ENCODE data around the gene ECSIT. TPM values are rescaled to one million over a fixed set of nuclear protein-coding genes. Genes with fewer than 3 reads are reported as not detected.

Gene ECSIT
- total and polyA plus RNA-seq, 3 donors from 2014 or later, result 28.9 to 58.7 (median 45.4) TPM

DNA sequence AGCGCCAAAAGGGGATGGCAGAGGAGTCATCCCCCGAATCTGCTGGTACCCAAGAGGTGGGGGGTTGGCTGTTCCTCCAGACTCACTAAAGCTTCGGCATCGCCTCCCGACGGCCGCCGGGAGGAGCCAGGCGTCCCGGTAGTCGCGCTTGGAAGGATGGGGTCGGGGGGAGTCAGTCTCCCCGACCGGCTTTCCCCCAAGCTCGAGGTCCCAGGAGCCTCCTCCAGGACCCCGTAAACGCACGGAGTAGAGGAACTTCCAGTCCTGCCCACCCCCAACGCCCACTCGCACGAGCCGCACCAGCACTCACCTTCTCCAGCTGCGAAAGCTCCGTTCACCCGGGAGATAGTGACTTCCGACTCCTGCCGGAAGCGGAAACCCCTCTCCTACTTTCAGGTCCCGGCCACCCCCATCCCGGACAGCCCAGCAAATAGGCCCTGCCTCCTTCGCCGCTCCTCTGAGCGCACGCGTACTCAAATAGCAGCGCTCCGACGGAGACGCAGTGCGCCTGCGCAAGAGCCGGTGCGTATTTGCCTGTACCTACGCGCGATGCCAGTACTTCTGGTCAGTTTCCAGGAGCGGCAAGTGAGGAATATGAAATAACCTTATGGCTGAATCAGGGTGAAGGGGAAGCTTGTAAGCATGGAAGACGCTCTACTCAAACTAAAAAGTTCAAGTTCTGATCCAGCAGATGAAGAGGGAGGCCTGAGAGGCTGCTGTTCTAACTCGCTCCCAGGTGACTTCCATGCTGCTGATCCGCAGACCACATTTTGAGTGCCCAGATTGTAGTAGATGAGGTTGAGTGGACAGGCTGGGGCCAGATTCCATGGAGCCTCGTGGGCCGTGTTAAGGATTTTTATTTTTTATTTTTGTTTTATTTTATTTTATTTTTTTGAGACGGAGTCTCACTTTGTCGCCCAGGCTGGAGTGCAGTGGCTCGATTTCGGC lies 30.2 kb upstream of the ECSIT start, which contains the start of gene ELOF1:
Gene ELOF1 (minus strand): TSS at position 350 of the 948 bp plus-strand sequence. CDS start 4,883 bp downstream, outside the sequence.
- TF ChIP-seq POLR2A (IDR thresholded peaks at IDR 0.05), result no peak
- TF ChIP-seq, protein P1, sequence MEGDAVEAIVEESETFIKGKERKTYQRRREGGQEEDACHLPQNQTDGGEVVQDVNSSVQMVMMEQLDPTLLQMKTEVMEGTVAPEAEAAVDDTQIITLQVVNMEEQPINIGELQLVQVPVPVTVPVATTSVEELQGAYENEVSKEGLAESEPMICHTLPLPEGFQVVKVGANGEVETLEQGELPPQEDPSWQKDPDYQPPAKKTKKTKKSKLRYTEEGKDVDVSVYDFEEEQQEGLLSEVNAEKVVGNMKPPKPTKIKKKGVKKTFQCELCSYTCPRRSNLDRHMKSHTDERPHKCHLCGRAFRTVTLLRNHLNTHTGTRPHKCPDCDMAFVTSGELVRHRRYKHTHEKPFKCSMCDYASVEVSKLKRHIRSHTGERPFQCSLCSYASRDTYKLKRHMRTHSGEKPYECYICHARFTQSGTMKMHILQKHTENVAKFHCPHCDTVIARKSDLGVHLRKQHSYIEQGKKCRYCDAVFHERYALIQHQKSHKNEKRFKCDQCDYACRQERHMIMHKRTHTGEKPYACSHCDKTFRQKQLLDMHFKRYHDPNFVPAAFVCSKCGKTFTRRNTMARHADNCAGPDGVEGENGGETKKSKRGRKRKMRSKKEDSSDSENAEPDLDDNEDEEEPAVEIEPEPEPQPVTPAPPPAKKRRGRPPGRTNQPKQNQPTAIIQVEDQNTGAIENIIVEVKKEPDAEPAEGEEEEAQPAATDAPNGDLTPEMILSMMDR (IDR thresholded peaks at IDR 0.05), result no peak
- no peaks in the 10 kb centered on the region for H3K36me3 ChIP-seq (ENCODE audit: low read depth, missing control alignments)
- intact Hi-C loops (cut with DNase I; ENCODE audit: low total_unique reads), result no loop called here
- H3K4me3 ChIP-seq, result peak within 1 kb of the TSS; percentile 70 to 91
- peaks cover 18% of the 10 kb centered on the region for H3K4me1 ChIP-seq
- WGBS, 2 donors, result 3 to 4% methylated on average over 37 to 56 of the region's 57 CpGs
- DNase-seq, result peak; percentile 99
- no peaks in the 10 kb centered on the region for H3K27me3 ChIP-seq
- no peaks in the 10 kb centered on the region for H3K9me3 ChIP-seq
- peak within 1 kb of the TSS in 1 of 2 donors; percentile 46 for H3K27ac ChIP-seq

DNA sequence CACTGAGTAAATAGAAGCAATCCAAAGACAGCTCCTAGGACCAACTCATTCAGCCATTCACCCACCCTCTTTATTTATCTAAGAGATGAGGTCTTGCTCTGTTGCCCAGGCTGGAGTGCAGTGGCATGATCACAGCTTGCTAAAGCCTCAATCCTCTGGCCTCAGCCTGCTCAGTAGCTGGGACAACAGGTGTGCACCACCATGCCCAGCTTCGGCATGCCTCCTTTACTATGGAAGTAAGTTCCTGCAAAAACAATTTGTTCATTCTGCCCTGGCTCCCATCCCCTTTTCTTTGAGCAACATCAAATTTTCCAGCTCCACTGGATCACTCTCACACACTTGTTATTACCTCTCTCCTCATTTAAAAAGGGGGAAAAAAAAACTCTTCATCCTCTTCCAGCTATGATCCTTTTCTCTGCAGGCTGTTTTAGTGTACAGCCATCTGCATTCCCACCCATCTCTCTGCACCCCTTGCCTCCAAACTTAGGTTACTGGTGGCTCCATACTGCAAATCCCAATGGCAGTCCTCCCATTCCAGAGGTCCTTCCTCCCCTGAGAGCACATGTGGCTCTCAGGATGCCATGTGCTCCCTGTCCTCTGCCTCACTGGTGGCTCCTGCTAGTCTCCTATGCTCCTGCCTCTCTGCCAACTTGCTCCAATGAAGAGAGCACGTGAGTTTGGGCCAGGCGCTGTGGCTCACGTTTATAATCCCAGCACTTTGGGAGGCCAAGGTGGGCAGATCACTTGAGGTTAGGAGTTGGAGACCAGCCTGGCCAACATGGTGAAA lies 27.9 kb upstream of the ECSIT start:
- WGBS, 2 donors, result 70 to 83% methylated on average over 4 of the region's 4 CpGs
- Histone ChIP-seq H3K27me3 (no peaks in the 10 kb centered on the region), H3K9me3 (no peaks in the 10 kb centered on the region), H3K36me3 (ENCODE audit: low read depth, missing control alignments) (no peaks in the 10 kb centered on the region), H3K4me3 (no peak overlapping the region), H3K27ac (no peak overlapping the region), H3K4me1 (peaks cover 18% of the 10 kb centered on the region)
- TF ChIP-seq, protein P1 (IDR thresholded peaks at IDR 0.05), result no peak
- no peak for TF ChIP-seq POLR2A (IDR thresholded peaks at IDR 0.05)
- intact Hi-C loops (cut with DNase I; ENCODE audit: low total_unique reads), result no loop called here
- DNase-seq, result no peak

- no peaks in the 10 kb centered on the region for H3K27me3 ChIP-seq
- WGBS, 2 donors, result 40 to 79% methylated on average over 6 of the region's 6 CpGs
- no peak for DNase-seq
- H3K4me1 ChIP-seq, result peaks cover 18% of the 10 kb centered on the region
- intact Hi-C loops (cut with DNase I; ENCODE audit: low total_unique reads), result no loop called here
- no peaks in the 10 kb centered on the region for H3K9me3 ChIP-seq
- no peak overlapping the region for H3K4me3 ChIP-seq
- H3K27ac ChIP-seq, result no peak overlapping the region
- no peak for TF ChIP-seq POLR2A (IDR thresholded peaks at IDR 0.05)
- TF ChIP-seq, protein P1 (IDR thresholded peaks at IDR 0.05), result no peak
- H3K36me3 ChIP-seq (ENCODE audit: low read depth, missing control alignments), result no peaks in the 10 kb centered on the region
These were observed 26.3 kb upstream of the ECSIT start for GRCh38 chr19:11555246-11555645.

GRCh38 chr19:11554160-11554559 lies 25.2 kb upstream of the ECSIT start:
- Histone ChIP-seq H3K27ac (no peak overlapping the region), H3K9me3 (no peaks in the 10 kb centered on the region), H3K36me3 (ENCODE audit: low read depth, missing control alignments) (no peaks in the 10 kb centered on the region), H3K4me1 (peaks cover 11% of the 10 kb centered on the region), H3K27me3 (no peaks in the 10 kb centered on the region), H3K4me3 (no peak overlapping the region)
- 92 to 96% methylated on average over 6 to 12 of the region's 12 CpGs for WGBS, 2 donors
- TF ChIP-seq POLR2A (IDR thresholded peaks at IDR 0.05), result no peak
- DNase-seq, result no peak
- intact Hi-C loops (cut with DNase I; ENCODE audit: low total_unique reads), result no loop called here
